Smooth muscle cell (in vitro differentiated cells): Measurements from ENCODE around the gene GRID2. TPM values are rescaled to one million over a fixed set of nuclear protein-coding genes. Genes with fewer than 3 reads are reported as not detected.

Experiments
- DNase-seq: peaks from one replicate; lab custom pipeline; 2025; ENCODE audit not compliant: unreplicated experiment; lab: John Stamatoyannopoulos, UW
- H2AFZ ChIP-seq: fragments of 200-600 bp; sonication (generic); 2 replicates; pipeline ENCODE4 v1.6.0; 2016; ENCODE audit warnings: antibody characterized with exemption, low read depth, mild to moderate bottlenecking
- H3F3A ChIP-seq: fragments of 200-600 bp; sonication (generic); 2 replicates; pipeline ENCODE4 v1.6.0; 2017; ENCODE audit warnings: antibody characterized with exemption, low read depth
- H3K27ac ChIP-seq: fragments of 200-600 bp; sonication (generic); 2 replicates; pipeline ENCODE4 v1.5.1; 2016; ENCODE audit warnings: low read depth, mild to moderate bottlenecking
- H3K27me3 ChIP-seq: fragments of 200-600 bp; sonication (generic); 2 replicates; pipeline ENCODE4 v1.6.1; 2016; ENCODE audit warnings: low read depth, mild to moderate bottlenecking
- H3K36me3 ChIP-seq: fragments of 200-600 bp; sonication (generic); 2 replicates; pipeline ENCODE4 v1.5.1; 2016; ENCODE audit warnings: low read depth
- H3K4me1 ChIP-seq: fragments of 200-600 bp; sonication (generic); 2 replicates; pipeline ENCODE4 v1.5.1; 2016; ENCODE audit warnings: low read depth
- H3K4me2 ChIP-seq: fragments of 200-600 bp; sonication (generic); 2 replicates; pipeline ENCODE4 v1.6.0; 2016; ENCODE audit warnings: mild to moderate bottlenecking
- H3K4me3 ChIP-seq: fragments of 200-600 bp; sonication (generic); 2 replicates; pipeline ENCODE4 v1.5.1; 2016; ENCODE audit warnings: mild to moderate bottlenecking
- H3K79me2 ChIP-seq: fragments of 200-600 bp; sonication (generic); 2 replicates; pipeline ENCODE4 v1.6.0; 2016; ENCODE audit warnings: low read depth, mild to moderate bottlenecking
- H3K9ac ChIP-seq: fragments of 200-600 bp; sonication (generic); 2 replicates; pipeline ENCODE4 v1.6.0; 2016; ENCODE audit warnings: low read depth
- H3K9me3 ChIP-seq: fragments of 200-600 bp; sonication (generic); replicated peaks from 2 replicates; pipeline ENCODE4 v1.5.1; 2016; ENCODE audit warnings: low read depth
- H4K20me1 ChIP-seq: fragments of 200-600 bp; sonication (generic); 2 replicates; pipeline ENCODE4 v1.6.0; 2016; ENCODE audit warnings: low read depth
- WGBS: methylation state at CpG from one replicate; pipeline ENCODE4 v1.1.7; 2016; ENCODE audit warnings: low lambda C conversion rate; 5-methylcytosine and 5-hydroxymethylcytosine counted together
- polyA plus RNA-seq: library from polyadenylated mRNA; unstranded; fragments of >200 nt; fragmentation: Nextera tagmentation; extraction: Ambion mirVana; gene quantifications from 2 replicates; pipeline ENCODE4 v1.2.1, GENCODE V29; 2016
- total RNA-seq: library from RNA; depleted of rRNA; stranded (reverse); fragments of >200 nt; gene quantifications from 2 replicates; pipeline ENCODE4 v1.2.3, GENCODE V29; 2014
- TF ChIP-seq, protein P1 (sequence below): fragments of 200-600 bp; sonication (generic); IDR thresholded peaks from 2 replicates; pipeline ENCODE4 v1.5.1; 2017; ENCODE audit warnings: borderline replicate concordance, mild to moderate bottlenecking, antibody characterized with exemption; ENCODE audit not compliant: insufficient read depth, poor library complexity, severe bottlenecking

GRID2 gene
- total and polyA plus RNA-seq, 2 experiments from 2014 or later = 1.2 TPM; not detected in 1

DNA sequence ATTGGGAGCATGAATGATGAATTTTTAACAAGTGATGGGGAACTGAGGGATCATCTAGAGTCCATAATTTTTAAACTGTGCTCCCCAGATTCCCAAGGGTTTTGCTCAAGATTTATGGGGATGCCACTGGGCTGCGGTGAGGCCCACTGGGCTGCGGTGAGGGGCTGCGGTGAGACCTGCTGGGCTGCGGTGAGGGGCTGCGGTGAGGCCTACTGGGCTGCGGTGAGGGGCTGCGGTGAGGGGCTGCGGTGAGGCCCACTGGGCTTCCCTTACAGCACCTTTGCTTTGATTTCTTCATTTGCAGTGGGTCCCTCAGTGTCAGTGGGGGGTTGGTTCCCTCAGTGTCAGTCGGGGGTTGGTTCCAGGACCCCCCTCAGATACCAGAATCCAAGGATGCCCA, 1477.4 kb downstream of the GRID2 start:
- no peaks in the 10 kb centered on the region for H4K20me1 ChIP-seq
- no peak overlapping the region for H3K27ac ChIP-seq
- no peaks in the 10 kb centered on the region for H3K9me3 ChIP-seq
- H3K36me3 ChIP-seq = no peaks in the 10 kb centered on the region
- H3K9ac ChIP-seq = no peak overlapping the region
- DNase-seq = no peak
- no peak overlapping the region for H3K4me2 ChIP-seq
- TF ChIP-seq, protein P1, sequence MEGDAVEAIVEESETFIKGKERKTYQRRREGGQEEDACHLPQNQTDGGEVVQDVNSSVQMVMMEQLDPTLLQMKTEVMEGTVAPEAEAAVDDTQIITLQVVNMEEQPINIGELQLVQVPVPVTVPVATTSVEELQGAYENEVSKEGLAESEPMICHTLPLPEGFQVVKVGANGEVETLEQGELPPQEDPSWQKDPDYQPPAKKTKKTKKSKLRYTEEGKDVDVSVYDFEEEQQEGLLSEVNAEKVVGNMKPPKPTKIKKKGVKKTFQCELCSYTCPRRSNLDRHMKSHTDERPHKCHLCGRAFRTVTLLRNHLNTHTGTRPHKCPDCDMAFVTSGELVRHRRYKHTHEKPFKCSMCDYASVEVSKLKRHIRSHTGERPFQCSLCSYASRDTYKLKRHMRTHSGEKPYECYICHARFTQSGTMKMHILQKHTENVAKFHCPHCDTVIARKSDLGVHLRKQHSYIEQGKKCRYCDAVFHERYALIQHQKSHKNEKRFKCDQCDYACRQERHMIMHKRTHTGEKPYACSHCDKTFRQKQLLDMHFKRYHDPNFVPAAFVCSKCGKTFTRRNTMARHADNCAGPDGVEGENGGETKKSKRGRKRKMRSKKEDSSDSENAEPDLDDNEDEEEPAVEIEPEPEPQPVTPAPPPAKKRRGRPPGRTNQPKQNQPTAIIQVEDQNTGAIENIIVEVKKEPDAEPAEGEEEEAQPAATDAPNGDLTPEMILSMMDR = no peak
- no peaks in the 10 kb centered on the region for H3K4me1 ChIP-seq
- no peak overlapping the region for H3K4me3 ChIP-seq
- H3K27me3 ChIP-seq = no peaks in the 10 kb centered on the region
- H3F3A ChIP-seq = no peaks in the 10 kb centered on the region
- 98% methylated on average over 9 of the region's 9 CpGs for whole genome bisulfite sequencing
- no peaks in the 10 kb centered on the region for H3K79me2 ChIP-seq
- H2AFZ ChIP-seq = no peak overlapping the region

DNA sequence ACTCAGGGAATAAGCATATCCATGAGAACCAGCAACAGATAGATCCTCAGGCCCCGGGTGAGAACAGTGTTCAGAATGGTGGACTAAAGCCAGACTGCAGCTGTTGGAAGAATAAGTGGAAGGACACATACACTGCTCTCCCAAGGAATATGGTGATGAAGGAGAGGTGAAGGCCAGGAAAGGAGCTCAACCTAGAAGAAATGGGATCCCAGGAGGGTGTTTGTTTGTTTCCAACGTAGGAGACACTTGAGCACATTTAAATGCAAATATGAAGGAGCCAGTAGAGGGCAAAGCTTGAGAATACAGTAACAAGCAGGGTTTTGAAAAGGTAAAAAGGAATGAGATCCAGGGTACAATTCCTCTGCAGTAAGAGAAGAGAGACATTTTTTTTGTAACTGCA, 1482.4 kb downstream of the GRID2 start:
- no peak for DNase-seq
- H4K20me1 ChIP-seq = no peaks in the 10 kb centered on the region
- H3K4me3 ChIP-seq = no peak overlapping the region
- H3F3A ChIP-seq = no peaks in the 10 kb centered on the region
- no peaks in the 10 kb centered on the region for H3K36me3 ChIP-seq
- no peaks in the 10 kb centered on the region for H3K27me3 ChIP-seq
- H3K27ac ChIP-seq = no peak overlapping the region
- 59% methylated on average over 2 of the region's 2 CpGs for WGBS
- no peaks in the 10 kb centered on the region for H3K79me2 ChIP-seq
- H3K9ac ChIP-seq = no peak overlapping the region
- TF ChIP-seq, protein P1 = no peak
- no peak overlapping the region for H3K4me2 ChIP-seq
- H3K4me1 ChIP-seq = no peaks in the 10 kb centered on the region
- no peaks in the 10 kb centered on the region for H3K9me3 ChIP-seq
- no peak overlapping the region for H2AFZ ChIP-seq

DNA sequence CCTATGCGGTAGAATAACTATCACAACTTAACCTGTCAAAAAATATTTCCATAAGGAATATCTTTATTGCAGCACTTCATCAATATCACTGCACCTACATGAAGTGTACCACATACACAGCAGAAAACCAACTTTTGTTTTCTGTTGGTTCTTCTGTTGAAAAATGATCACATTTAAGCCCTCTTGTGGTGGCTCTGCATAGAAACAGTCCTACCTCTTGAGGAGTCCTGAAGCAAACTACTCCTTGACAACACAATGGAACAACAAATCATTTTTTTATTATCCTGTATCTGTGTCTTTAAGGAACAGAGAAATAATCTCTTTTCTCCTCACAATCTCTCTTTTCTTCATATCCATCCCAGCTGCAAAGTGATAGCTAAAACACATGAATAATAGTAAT, 1484.9 kb downstream of the GRID2 start:
- no peaks in the 10 kb centered on the region for H3K79me2 ChIP-seq
- no peak overlapping the region for H3K4me2 ChIP-seq
- H3K9ac ChIP-seq = no peak overlapping the region
- 88% methylated on average over 1 of the region's 1 CpG for WGBS
- no peaks in the 10 kb centered on the region for H3K4me1 ChIP-seq
- H3K36me3 ChIP-seq = no peaks in the 10 kb centered on the region
- H2AFZ ChIP-seq = no peak overlapping the region
- H4K20me1 ChIP-seq = no peaks in the 10 kb centered on the region
- H3K27ac ChIP-seq = no peak overlapping the region
- TF ChIP-seq, protein P1 = peak; percentile 44
- H3K27me3 ChIP-seq = peaks cover 4% of the 10 kb centered on the region
- H3K4me3 ChIP-seq = no peak overlapping the region
- no peaks in the 10 kb centered on the region for H3F3A ChIP-seq
- H3K9me3 ChIP-seq = no peaks in the 10 kb centered on the region
- no peak for DNase-seq

DNA sequence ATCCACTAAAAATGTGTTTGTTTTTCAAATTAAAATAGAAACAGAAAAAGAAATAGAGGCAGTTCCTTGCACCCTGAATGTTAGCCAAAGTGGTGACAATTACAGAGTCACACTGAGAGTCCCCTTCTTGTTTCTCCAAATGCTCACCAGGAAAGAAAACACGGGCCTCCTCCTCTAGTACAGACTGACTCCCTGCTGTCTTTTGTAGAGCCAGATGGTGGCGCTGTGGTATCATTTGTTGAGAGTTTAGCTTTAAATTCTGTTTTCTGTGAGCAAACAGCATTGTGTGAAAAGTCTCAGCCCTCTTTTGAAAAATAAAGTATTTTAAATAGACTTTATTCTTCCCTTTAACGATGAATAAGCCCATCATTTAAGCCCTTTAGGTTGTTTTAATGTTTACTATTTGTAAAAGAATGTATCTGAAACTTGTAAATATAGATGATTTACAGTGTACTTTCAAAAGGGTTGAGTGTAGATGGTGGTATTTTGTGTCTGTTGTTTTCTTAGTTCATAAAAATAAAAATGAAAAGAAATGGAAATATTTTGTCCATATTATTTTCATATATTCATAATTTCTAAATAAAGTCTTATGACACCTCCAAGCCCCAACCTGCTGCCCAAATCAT, 1487.9 kb downstream of the GRID2 start:
- H3K36me3 ChIP-seq = no peaks in the 10 kb centered on the region
- no peak overlapping the region for H3K27ac ChIP-seq
- no peak overlapping the region for H3K9ac ChIP-seq
- WGBS = 4% methylated on average over 3 of the region's 3 CpGs
- no peaks in the 10 kb centered on the region for H3K79me2 ChIP-seq
- no peaks in the 10 kb centered on the region for H3F3A ChIP-seq
- H3K4me3 ChIP-seq = no peak overlapping the region
- no peak for DNase-seq
- H3K4me1 ChIP-seq = no peaks in the 10 kb centered on the region
- H2AFZ ChIP-seq = no peak overlapping the region
- H3K4me2 ChIP-seq = no peak overlapping the region
- TF ChIP-seq, protein P1 = peak; percentile 90
- peaks cover 12% of the 10 kb centered on the region for H3K27me3 ChIP-seq
- H3K9me3 ChIP-seq = no peaks in the 10 kb centered on the region
- no peaks in the 10 kb centered on the region for H4K20me1 ChIP-seq
